ENCODE data around the gene ZNF236.
A peak's percentile ranks its signal among the peaks of the same experiment; 100 is the strongest.

ZNF236 gene

DNA sequence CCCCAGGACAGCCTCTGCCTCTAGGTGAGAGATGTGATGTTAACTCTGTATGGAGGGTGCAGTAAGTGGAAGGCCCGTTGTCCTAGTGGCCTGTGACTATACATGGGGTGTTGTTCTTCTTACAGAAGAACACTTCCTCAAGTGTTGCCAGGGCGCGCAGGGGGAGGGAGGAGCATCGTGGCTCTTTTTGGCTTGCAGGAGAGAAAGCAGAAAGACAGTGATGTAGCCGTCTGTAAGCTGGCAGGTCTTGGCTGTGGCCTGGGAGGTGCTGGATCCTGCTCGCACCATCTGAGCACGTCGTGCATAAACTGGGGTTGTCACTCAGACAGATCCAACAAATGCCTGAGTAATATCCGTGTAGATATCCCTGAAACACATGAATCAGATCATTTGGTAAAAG, 44.3 kb downstream of the ZNF236 start:
- no peak for DNase-seq

DNA sequence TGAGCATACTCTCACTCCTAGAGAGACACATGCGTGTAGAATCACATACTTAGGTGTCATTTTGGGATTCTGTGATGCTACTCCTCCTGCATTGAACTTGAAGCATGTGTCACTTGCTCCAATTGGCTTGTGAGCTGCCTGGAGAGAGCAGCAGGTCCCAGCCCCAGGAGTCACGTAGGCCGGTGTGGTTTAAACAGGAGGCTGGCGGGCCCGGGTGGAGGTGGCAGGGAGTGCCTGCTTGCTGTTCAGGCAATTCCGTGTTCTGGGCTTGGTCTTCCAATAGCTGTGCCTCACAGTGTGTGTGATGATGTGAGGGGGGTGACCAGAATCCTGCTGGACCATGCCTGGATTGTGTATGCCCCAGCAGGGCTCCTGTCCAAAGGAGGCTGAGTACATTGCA, 51.0 kb downstream of the ZNF236 start:
- no peak for DNase-seq

DNA sequence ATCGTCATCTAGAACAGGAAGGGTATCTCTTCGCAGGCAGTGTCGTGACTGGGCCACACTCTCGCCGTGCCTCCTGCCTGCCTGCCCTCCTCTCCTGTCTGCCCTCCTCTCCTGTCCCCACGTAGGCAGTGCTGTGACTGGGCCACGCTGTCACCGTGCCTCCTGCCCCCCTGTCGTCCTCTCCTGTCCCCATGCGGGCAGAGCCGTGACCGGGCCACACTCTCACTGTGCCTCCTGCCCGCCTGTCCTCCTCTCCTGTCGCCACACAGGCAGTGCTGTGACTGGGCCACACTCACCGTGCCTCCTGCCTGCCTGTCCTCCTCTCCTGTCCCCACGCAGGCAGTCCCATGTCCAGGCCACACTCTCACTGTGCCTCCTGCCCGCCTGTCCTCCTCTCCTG, 51.4 kb downstream of the ZNF236 start:
- no peak for DNase-seq

- peak in 1 of 2 donors; percentile 20 for DNase-seq
These were observed 52.5 kb downstream of the ZNF236 start for GRCh38 chr18:76874642-76875389.

GRCh38 chr18:76875390-76876325, 53.3 kb downstream of the ZNF236 start:
- DNase-seq = peak; percentile 15 to 51

DNA sequence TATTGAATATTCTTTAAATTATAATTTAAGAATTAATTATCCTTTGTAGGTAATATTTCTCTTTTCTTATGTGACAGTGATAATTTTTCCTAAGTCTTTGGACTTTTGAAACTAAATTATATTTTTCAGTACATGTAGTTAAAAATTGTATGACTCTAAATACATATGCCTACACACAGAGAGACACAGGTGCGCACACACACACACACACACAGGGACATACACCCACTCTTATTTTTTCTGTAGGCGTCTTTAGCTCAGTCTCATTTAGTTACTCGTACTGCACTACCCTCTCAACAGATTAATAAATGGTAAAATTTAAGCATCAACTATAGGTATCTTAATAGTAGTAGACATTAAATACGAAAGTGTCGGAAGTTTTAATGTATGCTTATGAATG, 56.1 kb downstream of the ZNF236 start:
- DNase-seq = no peak

DNA sequence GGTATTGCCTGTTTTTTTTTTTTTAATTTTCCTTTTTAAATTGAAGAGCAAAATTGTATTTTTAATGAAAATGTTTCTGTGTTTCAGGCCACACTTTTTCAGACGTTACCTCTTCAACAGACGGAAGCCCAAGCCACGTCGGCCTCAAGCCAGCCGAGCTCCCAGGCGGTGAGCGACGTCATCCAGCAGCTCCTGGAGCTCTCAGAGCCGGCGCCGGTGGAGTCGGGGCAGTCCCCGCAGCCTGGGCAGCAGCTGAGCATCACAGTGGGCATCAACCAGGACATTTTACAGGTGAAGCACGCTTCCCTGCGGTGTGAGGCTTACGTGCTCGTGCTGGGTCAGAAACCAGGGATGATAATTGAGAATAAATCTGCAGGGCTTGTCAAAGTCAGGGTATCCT, 57.7 kb downstream of the ZNF236 start:
- DNase-seq = no peak

DNA sequence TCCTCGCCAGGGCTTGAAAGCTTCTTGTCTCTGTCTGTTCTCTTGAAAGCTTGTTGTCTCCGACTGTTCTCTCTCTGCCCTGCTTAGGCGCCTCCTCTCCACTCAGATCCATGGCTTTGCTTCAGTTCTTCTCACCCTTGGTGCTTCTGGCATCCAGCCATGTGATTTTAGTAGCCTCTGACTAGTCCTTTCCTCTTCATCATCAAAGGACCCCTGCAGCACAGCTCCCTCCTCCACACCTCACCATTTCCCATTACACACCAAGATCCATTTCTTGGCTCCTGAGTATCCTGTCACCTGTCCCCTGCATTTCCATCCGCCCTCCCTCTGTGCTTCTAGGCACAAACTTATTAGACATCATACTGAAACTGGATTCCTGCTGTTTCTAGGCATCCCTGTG, 59.4 kb downstream of the ZNF236 start:
- DNase-seq = no peak

DNA sequence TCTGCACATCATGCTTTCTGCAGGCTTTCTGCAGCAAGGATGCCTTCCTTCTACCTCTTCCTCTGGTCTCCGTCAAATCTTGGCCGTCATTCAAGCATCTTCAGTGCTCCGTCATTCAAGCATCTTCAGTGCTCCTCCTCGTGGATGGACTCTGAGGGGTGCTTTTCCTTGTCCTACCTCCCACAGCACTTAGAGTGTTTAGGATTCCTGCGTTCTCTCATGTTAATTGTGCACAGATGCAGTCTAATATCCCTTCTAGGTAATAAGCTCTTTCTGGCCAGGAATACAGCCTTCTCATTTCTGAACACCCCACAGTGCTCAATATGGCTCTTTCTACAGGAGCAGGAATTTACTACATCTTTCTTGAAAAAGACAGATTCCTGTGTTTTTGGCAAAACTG, 59.8 kb downstream of the ZNF236 start:
- DNase-seq = no peak

GRCh38 chr18:76885001-76885400, 62.6 kb downstream of the ZNF236 start:
- no peak for DNase-seq

DNA sequence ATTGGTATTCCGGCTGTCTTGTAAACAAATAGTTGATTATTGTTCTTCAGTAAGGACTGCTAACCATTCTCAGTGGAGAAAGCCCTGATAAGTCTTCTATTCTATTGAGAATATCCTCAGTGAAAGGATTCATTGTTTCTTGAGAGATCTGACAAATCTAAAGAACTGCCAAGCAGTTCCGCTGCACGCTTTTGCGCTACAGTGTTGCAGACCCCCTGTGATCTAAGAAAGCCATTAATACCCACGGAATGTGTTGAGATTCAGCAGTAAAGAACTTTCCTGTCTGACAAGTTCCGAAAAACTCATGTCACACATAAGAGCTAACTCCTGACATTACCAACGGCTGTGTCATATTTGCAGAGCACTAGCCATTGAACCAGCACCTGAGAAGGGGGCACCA, 63.8 kb downstream of the ZNF236 start:
- DNase-seq = no peak

- DNase-seq = no peak
These were observed 66.8 kb downstream of the ZNF236 start for GRCh38 chr18:76889091-76889699.

- DNase-seq = no peak
These were observed 70.5 kb downstream of the ZNF236 start for GRCh38 chr18:76892832-76893231.

GRCh38 chr18:76894566-76895346, 72.4 kb downstream of the ZNF236 start:
- no peak for DNase-seq

DNA sequence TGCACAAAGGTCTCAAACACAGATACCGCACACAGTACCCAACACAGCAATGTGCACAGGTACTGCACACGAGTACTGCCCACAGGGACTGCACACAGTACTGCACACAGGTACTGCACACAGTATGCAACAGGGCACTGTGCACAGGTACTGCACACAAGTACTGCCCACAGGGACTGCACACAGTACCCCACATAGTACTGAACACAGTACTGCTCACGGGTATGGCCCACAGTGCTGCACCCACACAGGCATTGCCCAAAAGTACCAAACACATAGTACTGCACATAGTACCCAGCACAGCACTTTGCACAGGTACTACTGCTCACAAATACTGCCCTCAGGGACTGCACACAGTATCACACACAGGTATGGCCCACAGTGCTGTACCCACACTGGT, 73.1 kb downstream of the ZNF236 start:
- no peak for DNase-seq

GRCh38 chr18:76896677-76897076, 74.3 kb downstream of the ZNF236 start:
- DNase-seq = no peak

GRCh38 chr18:76897257-76897656, 74.9 kb downstream of the ZNF236 start:
- no peak for DNase-seq

DNA sequence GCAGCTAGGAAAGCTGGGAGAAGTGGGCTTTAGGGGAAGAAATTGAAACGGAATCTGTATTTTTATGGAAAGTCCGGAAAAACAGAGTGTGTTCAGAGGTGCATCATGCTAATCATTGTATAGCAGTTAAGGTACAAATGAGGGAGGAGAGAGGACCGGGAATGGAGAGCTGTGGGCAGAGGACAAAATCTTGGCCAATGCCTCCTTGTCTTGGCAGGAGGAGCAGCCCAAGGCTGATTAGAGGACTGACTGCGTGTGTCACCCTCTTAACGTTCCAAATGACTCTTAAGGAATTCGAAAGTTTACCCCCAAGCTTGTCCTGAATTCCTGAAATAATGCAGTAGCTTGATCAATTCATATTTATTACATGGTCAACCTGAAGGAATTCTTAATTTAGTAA, 81.0 kb downstream of the ZNF236 start:
- no peak for DNase-seq

- no peak for DNase-seq
These were observed 83.5 kb downstream of the ZNF236 start for GRCh38 chr18:76905821-76906220.

- DNase-seq = no peak
These were observed 85.9 kb downstream of the ZNF236 start for GRCh38 chr18:76908277-76908676.

- DNase-seq = no peak
These were observed 87.1 kb downstream of the ZNF236 start for GRCh38 chr18:76909439-76909838.

DNA sequence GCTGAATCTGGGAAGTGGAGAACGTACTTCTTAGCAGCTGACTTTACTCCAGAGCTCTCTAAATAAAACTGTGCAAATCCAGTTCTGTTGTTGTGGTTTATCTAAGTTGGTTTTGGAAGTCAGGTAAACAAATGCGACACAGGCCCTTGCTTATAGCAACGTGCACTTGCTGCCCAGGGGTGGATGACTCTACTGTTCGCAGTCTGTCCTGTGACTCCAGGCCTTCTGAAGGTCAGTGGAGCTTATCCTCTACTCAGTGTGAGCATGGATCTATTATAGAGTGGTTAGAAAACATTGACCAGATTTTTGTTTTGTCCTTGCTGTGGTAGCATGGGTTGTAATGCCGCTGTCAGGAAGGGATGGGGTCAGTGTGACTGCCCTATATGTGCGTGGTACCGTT, 89.1 kb downstream of the ZNF236 start:
- no peak for DNase-seq

- no peak for DNase-seq
These were observed 91.2 kb downstream of the ZNF236 start for GRCh38 chr18:76913583-76913982.

Data from CD4-positive, alpha-beta T cell treated with Interleukin-1 beta for 1 hour (primary cell).